ENCODE measurements around the gene TFDP3. TPM values are rescaled to one million over a fixed set of nuclear protein-coding genes. Genes with fewer than 3 reads are reported as not detected.

Gene TFDP3
- total and polyA plus RNA-seq, 4 donors: not detected

- no peaks in the 10 kb centered on the region for H3K36me3 ChIP-seq (ENCODE audit: control insufficient read depth in 4 of 4, insufficient read depth in 3 of 4, low read depth in 1 of 4, low read length in 3 of 4)
- no peak overlapping the region for H3K4me3 ChIP-seq (ENCODE audit: low read depth in 1 of 3, low read length in 3 of 3)
- H3K27ac ChIP-seq (ENCODE audit: low read depth in 1 of 2, low read length in 2 of 2): no peak overlapping the region
- no peaks in the 10 kb centered on the region for H3K4me1 ChIP-seq (ENCODE audit: control insufficient read depth in 4 of 4, insufficient read depth in 4 of 4, low read length in 3 of 4)
- WGBS: 79% methylated on average over 3 of the region's 3 CpGs
- H3K27me3 ChIP-seq (ENCODE audit: control insufficient read depth in 4 of 4, insufficient read depth in 4 of 4, low read length in 3 of 4): peaks cover 0 to 5% (median 0%) of the 10 kb centered on the region in 4 donors
- no peak overlapping the region for H3K9ac ChIP-seq (ENCODE audit: low read depth in 1 of 2, low read length in 2 of 2)
- DNase-seq (ENCODE audit: low spot score): no peak
- TF ChIP-seq EGR1 (IDR thresholded peaks at IDR 0.05; ENCODE audit: low read depth in 2 of 2) (no peak), NR2F2 (IDR thresholded peaks at IDR 0.05) (no peak), RAD21 (IDR thresholded peaks at IDR 0.05) (no peak), TAF1 (conservative IDR thresholded peaks at IDR 0.05) (no peak), YY1 (IDR thresholded peaks at IDR 0.05) (no peak), JUND (IDR thresholded peaks at IDR 0.05) (no peak), HNF4G (IDR thresholded peaks at IDR 0.05) (no peak), ZBTB33 (IDR thresholded peaks at IDR 0.05) (no peak), MAX (IDR thresholded peaks at IDR 0.05) (no peak), FOXA2 (IDR thresholded peaks at IDR 0.05) (no peak), ATF3 (IDR thresholded peaks at IDR 0.05) (no peak), HNF4A (conservative IDR thresholded peaks at IDR 0.05) (no peak)
- H3K9me3 ChIP-seq (ENCODE audit: control insufficient read depth in 4 of 4, low read length in 3 of 4): no peaks in the 10 kb centered on the region
These were observed 36.5 kb upstream of the TFDP3 start for GRCh38 chrX:133254666-133255065.

GRCh38 chrX:133251204-133251603 lies 33.0 kb upstream of the TFDP3 start:
- Histone ChIP-seq H3K9ac (ENCODE audit: low read depth in 1 of 2, low read length in 2 of 2) (no peak overlapping the region), H3K9me3 (ENCODE audit: control insufficient read depth in 4 of 4, low read length in 3 of 4) (peaks cover 0 to 16% (median 7%) of the 10 kb centered on the region in 4 donors), H3K27ac (ENCODE audit: low read depth in 1 of 2, low read length in 2 of 2) (no peak overlapping the region), H3K27me3 (ENCODE audit: control insufficient read depth in 4 of 4, insufficient read depth in 4 of 4, low read length in 3 of 4) (no peaks in the 10 kb centered on the region), H3K4me1 (ENCODE audit: control insufficient read depth in 4 of 4, insufficient read depth in 4 of 4, low read length in 3 of 4) (no peaks in the 10 kb centered on the region), H3K36me3 (ENCODE audit: control insufficient read depth in 4 of 4, insufficient read depth in 3 of 4, low read depth in 1 of 4, low read length in 3 of 4) (no peaks in the 10 kb centered on the region), H3K4me3 (ENCODE audit: low read depth in 1 of 3, low read length in 3 of 3) (no peak overlapping the region)
- 88% methylated on average over 5 of the region's 5 CpGs for WGBS
- TF ChIP-seq GABPA (IDR thresholded peaks at IDR 0.05 in 1 of 2, conservative IDR thresholded peaks at IDR 0.05 in 1 of 2): no peak
- TF ChIP-seq REST (IDR thresholded peaks at IDR 0.05): no peak
- TF ChIP-seq YY1 (IDR thresholded peaks at IDR 0.05): no peak
- no peak for TF ChIP-seq EGR1 (IDR thresholded peaks at IDR 0.05; ENCODE audit: low read depth in 2 of 2)
- no peak for TF ChIP-seq SP1 (IDR thresholded peaks at IDR 0.05)
- no peak for TF ChIP-seq FOXA2 (IDR thresholded peaks at IDR 0.05)
- TF ChIP-seq CTCF (IDR thresholded peaks at IDR 0.05; ENCODE audit: low read depth, low read length, missing input control): no peak
- no peak for TF ChIP-seq TAF1 (conservative IDR thresholded peaks at IDR 0.05)
- no peak for TF ChIP-seq RAD21 (IDR thresholded peaks at IDR 0.05)
- TF ChIP-seq HNF4G (IDR thresholded peaks at IDR 0.05): no peak
- no peak for TF ChIP-seq MAX (IDR thresholded peaks at IDR 0.05)
- no peak for TF ChIP-seq ZBTB33 (IDR thresholded peaks at IDR 0.05)
- TF ChIP-seq NR2F2 (IDR thresholded peaks at IDR 0.05): no peak
- no peak for TF ChIP-seq JUND (IDR thresholded peaks at IDR 0.05)
- TF ChIP-seq FOXA1 (IDR thresholded peaks at IDR 0.05): no peak
- TF ChIP-seq HNF4A (conservative IDR thresholded peaks at IDR 0.05): no peak
- no peak for TF ChIP-seq RXRA (IDR thresholded peaks at IDR 0.05)
- TF ChIP-seq ATF3 (IDR thresholded peaks at IDR 0.05): no peak
- no peak for DNase-seq (ENCODE audit: low spot score)
